ENCODE results near the gene MOB2. TPM values are rescaled to one million over a fixed set of nuclear protein-coding genes. Genes with fewer than 3 reads are reported as not detected.

MOB2 gene
- total RNA-seq, 1 experiment from 2014 or later, result 19.9 TPM

Other genes with a start within 250 kb of the MOB2 start
- 31.5 and 42.1 TPM in 2 replicates for gene TOLLIP, start 177.1 kb downstream of the MOB2 start, total RNA-seq (2014; rRNA removed)
- 0.34 TPM in 1 of 2 replicates, not detected in the other for gene BRSK2, start 96.8 kb downstream of the MOB2 start, total RNA-seq (2014; rRNA removed)
- not detected in 2 replicates for gene DUSP8, start 85.5 kb upstream of the MOB2 start, total RNA-seq (2014; rRNA removed)
- not detected in 2 replicates for gene KRTAP5-1, start 98.5 kb upstream of the MOB2 start, total RNA-seq (2014; rRNA removed)
- not detected in 2 replicates for gene KRTAP5-2, start 111.5 kb upstream of the MOB2 start, total RNA-seq (2014; rRNA removed)
- not detected in 2 replicates for gene KRTAP5-3, start 121.7 kb upstream of the MOB2 start, total RNA-seq (2014; rRNA removed)
- gene KRTAP5-4, start 135.4 kb upstream of the MOB2 start, total RNA-seq (2014; rRNA removed), result not detected in 2 replicates
- gene KRTAP5-5, start 143.0 kb upstream of the MOB2 start, total RNA-seq (2014; rRNA removed), result not detected in 2 replicates
- not detected in 2 replicates for gene KRTAP5-6, start 210.4 kb upstream of the MOB2 start, total RNA-seq (2014; rRNA removed)

Data from LHCN-M2 (cell line).